Mesenchymal stem cell (in vitro differentiated cells and primary cell): ENCODE results near the gene SCNN1A.

Experiments
- DNase-seq: peaks from one replicate; pipeline ENCODE4 v3.0.0-alpha.2; 2013
- H2AFZ ChIP-seq: one replicate; pipeline ENCODE4 v1.6.1; 2013; ENCODE audit warnings: low read depth, mild to moderate bottlenecking, control low read depth, inconsistent platforms, low read length, moderate library complexity
- H2AK5ac ChIP-seq: 2 replicates; pipeline ENCODE4 v1.6.1; 2013; ENCODE audit warnings: low read length, moderate library complexity, mild to moderate bottlenecking, inconsistent platforms; ENCODE audit not compliant: severe bottlenecking
- H2BK120ac ChIP-seq: one replicate; pipeline ENCODE4 v1.6.1; 2013; ENCODE audit warnings: low read depth, mild to moderate bottlenecking, inconsistent platforms, low read length, moderate library complexity
- H2BK12ac ChIP-seq, 2 experiments: one replicate each; pipeline ENCODE4 v1.6.1; 2013; ENCODE audit warnings: inconsistent platforms in 2 of 2, low read length in 2 of 2, mild to moderate bottlenecking in 2 of 2, moderate library complexity in 2 of 2, control low read depth in 1 of 2
- H2BK15ac ChIP-seq: one replicate; pipeline ENCODE4 v1.6.1; 2013; ENCODE audit warnings: mild to moderate bottlenecking, low read depth, inconsistent platforms; ENCODE audit not compliant: poor library complexity, severe bottlenecking
- H2BK5ac ChIP-seq: 2 replicates; pipeline ENCODE4 v1.6.1; 2013; ENCODE audit warnings: low read depth, mild to moderate bottlenecking, low read length, control low read depth, inconsistent platforms; ENCODE audit not compliant: poor library complexity, severe bottlenecking
- H3K14ac ChIP-seq, 2 experiments: one replicate each; pipeline ENCODE4 v1.6.1; 2013; ENCODE audit warnings: inconsistent platforms in 2 of 2, low read length in 2 of 2, control low read depth in 1 of 2, mild to moderate bottlenecking in 1 of 2, moderate library complexity in 1 of 2
- H3K18ac ChIP-seq, 2 experiments: one replicate each; pipeline ENCODE4 v1.6.1; 2013; ENCODE audit warnings: inconsistent platforms in 2 of 2, low read length in 2 of 2, control low read depth in 1 of 2, low read depth in 1 of 2, mild to moderate bottlenecking in 1 of 2
- H3K23ac ChIP-seq, 2 experiments: one replicate each; pipeline ENCODE4 v1.6.1; 2013; ENCODE audit warnings: inconsistent platforms in 2 of 2, low read length in 2 of 2, mild to moderate bottlenecking in 2 of 2, moderate library complexity in 2 of 2, control low read depth in 1 of 2
- H3K27ac ChIP-seq: 2 replicates; pipeline ENCODE4 v1.5.1; 2013; ENCODE audit warnings: mild to moderate bottlenecking, moderate library complexity, low read length, control low read depth, inconsistent platforms; ENCODE audit not compliant: poor library complexity, severe bottlenecking
- H3K27me3 ChIP-seq, 2 experiments: 2 replicates each; pipeline versions ENCODE4 v1.6.1 to v1.7.0; 2013; ENCODE audit warnings: low read length in 2 of 2, mild to moderate bottlenecking in 2 of 2, moderate library complexity in 2 of 2, control low read depth in 1 of 2, inconsistent platforms in 1 of 2; ENCODE audit not compliant: control insufficient read depth in 1 of 2, insufficient read depth in 1 of 2
- H3K36me3 ChIP-seq, 2 experiments: 2 replicates each; pipeline versions ENCODE4 v1.6.1 to v1.7.0; 2013; ENCODE audit warnings: low read length in 2 of 2, control low read depth in 1 of 2, inconsistent platforms in 1 of 2, low read depth in 1 of 2, mild to moderate bottlenecking in 1 of 2; ENCODE audit not compliant: insufficient read depth in 2 of 2, control insufficient read depth in 1 of 2
- H3K4ac ChIP-seq, 2 experiments: one replicate each; pipeline ENCODE4 v1.6.1; 2013; ENCODE audit warnings: inconsistent platforms in 2 of 2, low read length in 2 of 2, mild to moderate bottlenecking in 2 of 2, moderate library complexity in 2 of 2, control low read depth in 1 of 2, low read depth in 1 of 2
- H3K4me1 ChIP-seq: 2 replicates; pipeline ENCODE4 v1.6.1; 2013; ENCODE audit warnings: low read depth, low read length, control low read depth; ENCODE audit not compliant: control insufficient read depth, insufficient read depth
- H3K4me2 ChIP-seq: 2 replicates; pipeline ENCODE4 v1.6.1; 2013; ENCODE audit warnings: low read length, mild to moderate bottlenecking, inconsistent platforms; ENCODE audit not compliant: poor library complexity, severe bottlenecking
- H3K4me3 ChIP-seq, 2 experiments: 2 replicates each; pipeline versions ENCODE4 v1.5.1 to v1.7.0; 2013; ENCODE audit warnings: low read length in 2 of 2, mild to moderate bottlenecking in 2 of 2, control low read depth in 1 of 2, low read depth in 1 of 2; ENCODE audit not compliant: insufficient read depth in 1 of 2
- H3K79me1 ChIP-seq: replicated peaks from 2 replicates; pipeline ENCODE4 v1.6.1; 2013; ENCODE audit warnings: mild to moderate bottlenecking, control low read depth, low read length, inconsistent platforms; ENCODE audit not compliant: poor library complexity, severe bottlenecking
- H3K9ac ChIP-seq: 2 replicates; pipeline ENCODE4 v1.7.0; 2013; ENCODE audit warnings: mild to moderate bottlenecking, low read length, moderate library complexity
- H3K9me3 ChIP-seq: 2 replicates; pipeline ENCODE4 v1.7.0; 2013; ENCODE audit warnings: mild to moderate bottlenecking, low read length; ENCODE audit not compliant: control insufficient read depth
- H4K8ac ChIP-seq: one replicate; pipeline ENCODE4 v1.6.1; 2013; ENCODE audit warnings: inconsistent platforms, mild to moderate bottlenecking, low read length, moderate library complexity
- H4K91ac ChIP-seq: one replicate; pipeline ENCODE4 v1.6.1; 2013; ENCODE audit warnings: mild to moderate bottlenecking, low read length, inconsistent platforms
- WGBS: methylation state at CpG from one replicate; pipeline ENCODE4 v1.1.7; 2013; ENCODE audit warnings: mixed read lengths; 5-methylcytosine and 5-hydroxymethylcytosine counted together

The SCNN1A gene

DNA sequence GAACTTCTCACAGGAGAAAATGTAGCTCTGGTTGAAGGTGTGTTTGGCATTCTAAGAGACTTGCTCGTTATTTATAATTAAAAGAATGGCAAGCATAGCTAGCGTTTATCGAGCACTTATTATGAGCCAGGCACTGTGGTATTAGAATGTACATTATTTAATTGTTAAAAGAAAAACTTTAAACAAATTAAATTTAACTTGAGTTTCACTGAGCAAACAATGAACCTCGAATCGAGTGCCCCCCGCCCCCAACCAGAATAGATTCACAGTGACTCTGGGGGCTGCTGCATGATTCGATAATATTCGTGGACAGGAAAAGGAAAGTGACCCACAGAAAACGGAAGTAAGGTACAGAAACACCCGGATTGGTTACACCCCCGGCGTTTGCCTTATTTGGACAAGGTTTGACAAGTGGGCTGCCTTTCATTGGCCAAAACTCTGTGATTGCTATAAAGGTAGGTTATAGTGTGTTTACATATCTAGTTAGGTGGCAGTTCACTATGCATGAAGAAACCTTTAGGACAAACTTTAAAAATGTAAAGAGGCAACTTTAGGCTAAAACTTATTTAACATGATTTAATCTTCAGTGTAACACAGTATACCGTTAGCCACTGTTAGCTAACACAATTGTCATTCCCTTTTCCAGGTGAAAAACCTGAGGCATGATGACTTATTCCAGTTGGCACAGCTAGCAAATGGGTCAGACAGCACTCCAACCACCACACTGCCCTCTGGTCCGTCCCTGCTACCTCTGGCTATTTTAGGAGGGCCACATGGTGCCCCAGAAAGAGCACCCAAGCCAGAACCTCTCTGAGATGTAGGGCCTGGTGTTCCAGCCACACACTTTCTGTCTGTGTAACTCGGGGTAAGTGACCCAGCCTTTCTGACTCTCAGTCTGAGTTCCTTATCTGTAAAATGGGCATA is 7.1 kb downstream of the SCNN1A start:
- 83% methylated on average over 13 of the region's 15 CpGs for WGBS

DNA sequence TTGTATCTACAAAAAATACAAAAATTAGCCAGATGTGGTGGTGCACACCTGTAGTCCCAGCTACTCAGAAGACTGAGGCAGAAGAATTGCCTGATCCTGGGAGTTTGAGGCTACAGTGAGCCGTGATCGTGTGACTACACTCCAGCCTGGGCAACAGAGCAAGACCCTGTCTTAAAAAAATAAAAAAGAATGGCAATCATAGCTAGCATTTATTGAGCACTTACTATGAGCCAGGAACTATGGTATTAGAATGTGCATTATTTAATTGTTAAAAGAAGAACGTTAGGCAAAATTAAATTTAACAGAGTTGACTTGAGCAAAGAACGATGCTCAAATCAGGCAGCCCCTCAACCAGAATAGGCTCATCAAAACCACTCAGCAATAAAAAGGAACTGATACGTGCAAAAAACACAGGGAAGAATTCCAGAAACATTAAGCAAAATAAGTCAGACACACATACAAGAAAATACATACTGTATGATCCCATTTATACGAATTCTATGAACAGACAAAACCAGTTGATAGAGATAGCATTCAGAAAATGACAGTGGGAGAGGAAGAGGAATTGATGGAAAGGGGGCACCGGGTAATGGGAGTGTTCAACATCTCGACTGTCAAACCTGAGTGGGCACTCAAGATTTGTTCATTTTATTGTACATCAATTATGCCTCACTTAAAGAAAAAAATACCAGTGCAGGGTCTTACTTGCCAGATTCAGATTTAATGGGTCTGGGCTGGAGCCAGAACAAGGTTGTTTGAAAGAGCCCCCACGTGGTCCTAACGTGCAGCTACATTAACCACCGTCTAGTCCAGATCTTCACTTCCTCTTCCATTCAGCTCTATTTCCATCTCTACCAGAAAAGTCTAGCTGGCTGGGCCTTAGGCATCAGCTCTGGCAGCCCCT is 8.0 kb downstream of the SCNN1A start:
- H2BK15ac ChIP-seq, result no peak overlapping the region
- no peak overlapping the region for H2AK5ac ChIP-seq
- 69% methylated on average over 10 of the region's 11 CpGs for WGBS
- no peaks in the 10 kb centered on the region for H3K36me3 ChIP-seq
- no peaks in the 10 kb centered on the region for H3K27me3 ChIP-seq
- no peak overlapping the region for H2BK12ac ChIP-seq
- H3K9ac ChIP-seq, result no peak overlapping the region
- no peak overlapping the region for H3K4me3 ChIP-seq
- H4K91ac ChIP-seq, result no peak overlapping the region
- peaks cover 30% of the 10 kb centered on the region for H3K4me1 ChIP-seq
- no peak overlapping the region for H3K23ac ChIP-seq
- no peak overlapping the region for H3K14ac ChIP-seq
- H3K79me1 ChIP-seq, result no peaks in the 10 kb centered on the region
- H3K4ac ChIP-seq, result no peak overlapping the region
- H4K8ac ChIP-seq, result peak overlapping the region; percentile 9
- H2BK5ac ChIP-seq, result no peak overlapping the region
- H2AFZ ChIP-seq, result no peak overlapping the region
- no peaks in the 10 kb centered on the region for H3K9me3 ChIP-seq
- H3K27ac ChIP-seq, result no peak overlapping the region
- DNase-seq, result peak; percentile 42
- H2BK120ac ChIP-seq, result no peak overlapping the region
- no peak overlapping the region for H3K18ac ChIP-seq
- no peak overlapping the region for H3K4me2 ChIP-seq

More for the DNA sequence above, 7.1 kb downstream of the SCNN1A start:
- H3K9me3 ChIP-seq, result no peaks in the 10 kb centered on the region
- H3K36me3 ChIP-seq, result no peaks in the 10 kb centered on the region
- H3K23ac ChIP-seq, result no peak overlapping the region
- H3K9ac ChIP-seq, result no peak overlapping the region
- H3K27me3 ChIP-seq, result no peaks in the 10 kb centered on the region
- DNase-seq, result no peak
- H4K91ac ChIP-seq, result no peak overlapping the region
- H3K4ac ChIP-seq, result peak overlapping the region in 1 of 2 experiments; percentile 57
- peaks cover 36% of the 10 kb centered on the region for H3K4me1 ChIP-seq
- H2AK5ac ChIP-seq, result peak overlapping the region; percentile 76
- no peak overlapping the region for H2BK120ac ChIP-seq
- no peak overlapping the region for H2AFZ ChIP-seq
- H2BK5ac ChIP-seq, result no peak overlapping the region
- H3K4me3 ChIP-seq, result no peak overlapping the region
- H4K8ac ChIP-seq, result peak overlapping the region; percentile 75
- H3K18ac ChIP-seq, result peak overlapping the region in 1 of 2 experiments; percentile 64
- no peak overlapping the region for H3K27ac ChIP-seq
- no peaks in the 10 kb centered on the region for H3K79me1 ChIP-seq
- H2BK12ac ChIP-seq, result peak overlapping the region; percentile 51 to 99
- no peak overlapping the region for H2BK15ac ChIP-seq
- no peak overlapping the region for H3K14ac ChIP-seq
- no peak overlapping the region for H3K4me2 ChIP-seq

DNA sequence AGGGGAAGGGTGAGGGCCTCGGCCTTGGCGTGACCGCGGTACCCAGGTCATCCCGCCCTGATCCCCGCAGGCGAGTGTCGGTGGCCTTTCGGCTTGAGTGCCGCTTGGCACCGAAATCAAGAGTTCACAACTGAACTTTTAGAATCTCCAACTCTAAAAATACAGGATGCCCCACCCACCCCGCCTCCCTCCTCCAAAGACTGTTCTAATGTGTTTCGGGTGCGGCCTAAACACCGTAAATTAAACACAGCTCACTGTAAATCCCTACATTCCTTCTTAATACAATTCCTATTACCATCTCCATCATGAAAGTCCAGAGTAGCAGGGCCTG is 11.4 kb downstream of the SCNN1A start:
- H3K18ac ChIP-seq, result peak overlapping the region; percentile 87 to 91
- DNase-seq, result no peak
- H3K4me1 ChIP-seq, result peaks cover 22% of the 10 kb centered on the region
- no peaks in the 10 kb centered on the region for H3K9me3 ChIP-seq
- no peak overlapping the region for H3K27ac ChIP-seq
- no peaks in the 10 kb centered on the region for H3K27me3 ChIP-seq
- no peak overlapping the region for H2BK120ac ChIP-seq
- H3K36me3 ChIP-seq, result no peaks in the 10 kb centered on the region
- peak overlapping the region; percentile 42 to 93 for H3K4ac ChIP-seq
- peak overlapping the region; percentile 98 for H4K8ac ChIP-seq
- peak overlapping the region in 1 of 2 experiments; percentile 46 for H2BK12ac ChIP-seq
- H2BK5ac ChIP-seq, result no peak overlapping the region
- no peak overlapping the region for H3K4me2 ChIP-seq
- H2BK15ac ChIP-seq, result no peak overlapping the region
- peak overlapping the region in 1 of 2 experiments; percentile 92 for H3K4me3 ChIP-seq
- H3K14ac ChIP-seq, result peak overlapping the region in 1 of 2 experiments; percentile 75
- H3K23ac ChIP-seq, result peak overlapping the region in 1 of 2 experiments; percentile 95
- H3K9ac ChIP-seq, result peak overlapping the region; percentile 92
- H4K91ac ChIP-seq, result peak overlapping the region; percentile 89
- no peaks in the 10 kb centered on the region for H3K79me1 ChIP-seq
- H2AK5ac ChIP-seq, result no peak overlapping the region
- WGBS, result 77% methylated on average over 15 of the region's 15 CpGs
- no peak overlapping the region for H2AFZ ChIP-seq
